ENCODE data around the gene FAM78A.

DNA sequence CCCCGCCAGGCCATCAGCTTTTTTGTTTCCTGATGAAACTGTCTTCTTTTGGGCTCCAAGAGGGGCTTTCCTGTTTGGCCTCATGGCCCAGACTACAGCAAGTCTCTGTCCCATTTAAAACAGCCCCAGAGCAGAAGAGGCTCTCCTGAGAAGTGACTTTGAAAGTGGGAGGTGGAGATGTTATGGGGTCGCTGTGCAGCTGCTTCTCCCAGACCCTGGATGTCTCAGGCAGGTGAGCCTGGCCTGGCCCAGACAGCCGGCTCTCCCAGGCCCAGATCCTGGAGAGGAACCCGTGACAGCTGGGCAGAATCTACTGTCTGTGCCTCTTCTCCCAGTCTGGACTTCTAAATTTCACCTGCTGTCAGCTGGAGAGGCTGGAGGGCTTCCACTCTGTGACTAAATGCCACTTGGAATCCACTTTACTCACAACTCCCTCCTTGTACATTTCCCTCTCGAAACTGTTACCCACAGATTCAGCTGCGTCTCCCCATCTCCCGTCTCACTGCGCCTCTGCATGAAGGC lies 20.6 kb downstream of the FAM78A start:
- TF ChIP-seq, protein P1, sequence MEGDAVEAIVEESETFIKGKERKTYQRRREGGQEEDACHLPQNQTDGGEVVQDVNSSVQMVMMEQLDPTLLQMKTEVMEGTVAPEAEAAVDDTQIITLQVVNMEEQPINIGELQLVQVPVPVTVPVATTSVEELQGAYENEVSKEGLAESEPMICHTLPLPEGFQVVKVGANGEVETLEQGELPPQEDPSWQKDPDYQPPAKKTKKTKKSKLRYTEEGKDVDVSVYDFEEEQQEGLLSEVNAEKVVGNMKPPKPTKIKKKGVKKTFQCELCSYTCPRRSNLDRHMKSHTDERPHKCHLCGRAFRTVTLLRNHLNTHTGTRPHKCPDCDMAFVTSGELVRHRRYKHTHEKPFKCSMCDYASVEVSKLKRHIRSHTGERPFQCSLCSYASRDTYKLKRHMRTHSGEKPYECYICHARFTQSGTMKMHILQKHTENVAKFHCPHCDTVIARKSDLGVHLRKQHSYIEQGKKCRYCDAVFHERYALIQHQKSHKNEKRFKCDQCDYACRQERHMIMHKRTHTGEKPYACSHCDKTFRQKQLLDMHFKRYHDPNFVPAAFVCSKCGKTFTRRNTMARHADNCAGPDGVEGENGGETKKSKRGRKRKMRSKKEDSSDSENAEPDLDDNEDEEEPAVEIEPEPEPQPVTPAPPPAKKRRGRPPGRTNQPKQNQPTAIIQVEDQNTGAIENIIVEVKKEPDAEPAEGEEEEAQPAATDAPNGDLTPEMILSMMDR (IDR thresholded peaks at IDR 0.05 in 8 of 11, conservative IDR thresholded peaks at IDR 0.05 in 3 of 11), result no peak
- TF ChIP-seq POLR2A (IDR thresholded peaks at IDR 0.05), result no peak

Measured in spleen (tissue), 7 donors.